ENCODE measurements around the gene TLCD5. TPM values are rescaled to one million over a fixed set of nuclear protein-coding genes. Genes with fewer than 3 reads are reported as not detected.

TLCD5 gene
- total RNA-seq, 4 donors from 2014 or later, result 0.51 to 17.1 (median 6.4) TPM

DNA sequence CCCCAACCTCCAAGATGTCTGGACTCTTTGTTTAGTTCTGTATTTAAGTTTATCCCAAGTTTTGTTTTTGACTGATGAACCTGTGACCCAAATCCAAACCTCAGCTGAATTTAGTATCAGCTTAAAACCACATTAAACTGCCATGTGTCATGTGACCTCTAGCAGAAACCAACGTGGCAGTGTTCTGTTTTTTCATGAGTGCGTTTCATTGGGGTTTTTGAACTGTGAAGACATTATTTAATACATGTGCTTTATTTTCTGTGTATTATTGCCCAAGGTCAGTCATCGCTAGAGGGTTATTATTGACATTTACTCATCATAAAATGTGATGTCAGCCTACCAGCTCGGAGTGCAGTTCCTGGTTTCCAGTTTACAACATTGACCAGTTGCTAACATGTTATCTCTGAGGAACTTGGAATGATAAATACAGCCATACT lies 1.8 kb downstream of the TLCD5 start:
- Histone ChIP-seq H3K9me3 (no peaks in the 10 kb centered on the region), H3K27ac (peak overlapping the region; percentile 93 to 98), H3K4me1 (peaks cover 0 to 11% of the 10 kb centered on the region in 2 donors), H3K36me3 (no peaks in the 10 kb centered on the region), H3K4me3 (no peak overlapping the region), H3K27me3 (no peaks in the 10 kb centered on the region)
- TF ChIP-seq CTCF (IDR thresholded peaks at IDR 0.05), result no peak
- no peak for TF ChIP-seq POLR2A (IDR thresholded peaks at IDR 0.05)
- intact Hi-C loops (cut with DNase I; ENCODE audit: low total_unique reads), result no loop called here
- DNase-seq, result no peak

DNA sequence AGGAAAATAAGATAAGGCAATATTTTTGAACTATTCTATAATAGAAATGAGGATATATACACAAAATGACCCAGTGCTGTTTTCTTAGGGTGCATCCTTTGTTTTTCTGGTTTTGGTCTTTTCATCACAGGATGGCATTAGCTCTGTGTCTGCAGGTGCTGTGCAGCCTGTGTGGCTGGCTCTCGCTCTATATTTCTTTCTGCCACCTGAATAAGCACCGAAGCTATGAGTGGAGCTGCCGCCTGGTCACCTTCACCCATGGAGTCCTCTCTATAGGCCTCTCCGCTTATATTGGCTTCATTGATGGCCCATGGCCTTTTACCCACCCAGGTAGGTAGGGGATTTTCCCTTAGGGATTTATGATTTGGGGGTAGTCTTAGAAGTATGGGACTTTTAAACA lies 2.2 kb downstream of the TLCD5 start:
- intact Hi-C loops (cut with DNase I; ENCODE audit: low total_unique reads), result no loop called here
- TF ChIP-seq POLR2A (IDR thresholded peaks at IDR 0.05) (no peak), CTCF (IDR thresholded peaks at IDR 0.05) (no peak)
- Histone ChIP-seq H3K9me3 (no peaks in the 10 kb centered on the region), H3K4me1 (peaks cover 0 to 11% of the 10 kb centered on the region in 2 donors), H3K27ac (peak overlapping the region in 1 of 2 donors; percentile 98), H3K36me3 (no peaks in the 10 kb centered on the region), H3K27me3 (no peaks in the 10 kb centered on the region), H3K4me3 (no peak overlapping the region)
- no peak for DNase-seq

- intact Hi-C loops (cut with DNase I; ENCODE audit: low total_unique reads), result no loop called here
- H3K27me3 ChIP-seq, result no peaks in the 10 kb centered on the region
- no peak overlapping the region for H3K4me3 ChIP-seq
- no peak for DNase-seq
- no peak overlapping the region for H3K27ac ChIP-seq
- peaks cover 0 to 11% of the 10 kb centered on the region in 2 donors for H3K4me1 ChIP-seq
- no peaks in the 10 kb centered on the region for H3K9me3 ChIP-seq
- TF ChIP-seq POLR2A (IDR thresholded peaks at IDR 0.05), result no peak
- no peak for TF ChIP-seq CTCF (IDR thresholded peaks at IDR 0.05)
- no peaks in the 10 kb centered on the region for H3K36me3 ChIP-seq
Measured at GRCh38 chr11:120329556-120329955, 4.5 kb downstream of the TLCD5 start.

DNA sequence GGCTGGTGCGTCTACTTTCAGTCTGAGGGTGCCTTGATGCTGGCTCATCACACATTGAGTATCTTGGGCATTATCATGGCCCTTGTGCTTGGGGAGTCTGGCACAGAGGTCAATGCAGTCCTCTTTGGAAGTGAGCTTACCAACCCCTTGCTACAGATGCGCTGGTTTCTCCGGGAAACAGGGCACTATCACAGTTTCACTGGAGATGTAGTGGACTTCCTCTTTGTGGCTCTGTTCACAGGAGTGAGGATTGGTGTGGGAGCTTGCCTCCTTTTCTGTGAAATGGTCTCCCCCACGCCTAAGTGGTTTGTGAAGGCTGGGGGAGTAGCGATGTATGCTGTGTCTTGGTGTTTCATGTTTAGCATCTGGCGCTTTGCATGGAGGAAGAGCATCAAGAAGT lies 4.9 kb downstream of the TLCD5 start:
- H3K4me3 ChIP-seq, result no peak overlapping the region
- TF ChIP-seq POLR2A (IDR thresholded peaks at IDR 0.05) (no peak), CTCF (IDR thresholded peaks at IDR 0.05) (no peak)
- intact Hi-C loops (cut with DNase I; ENCODE audit: low total_unique reads), result no loop called here
- DNase-seq, result no peak
- H3K36me3 ChIP-seq, result no peaks in the 10 kb centered on the region
- H3K9me3 ChIP-seq, result no peaks in the 10 kb centered on the region
- H3K27me3 ChIP-seq, result no peaks in the 10 kb centered on the region
- H3K27ac ChIP-seq, result no peak overlapping the region
- H3K4me1 ChIP-seq, result peaks cover 0 to 11% of the 10 kb centered on the region in 2 donors

DNA sequence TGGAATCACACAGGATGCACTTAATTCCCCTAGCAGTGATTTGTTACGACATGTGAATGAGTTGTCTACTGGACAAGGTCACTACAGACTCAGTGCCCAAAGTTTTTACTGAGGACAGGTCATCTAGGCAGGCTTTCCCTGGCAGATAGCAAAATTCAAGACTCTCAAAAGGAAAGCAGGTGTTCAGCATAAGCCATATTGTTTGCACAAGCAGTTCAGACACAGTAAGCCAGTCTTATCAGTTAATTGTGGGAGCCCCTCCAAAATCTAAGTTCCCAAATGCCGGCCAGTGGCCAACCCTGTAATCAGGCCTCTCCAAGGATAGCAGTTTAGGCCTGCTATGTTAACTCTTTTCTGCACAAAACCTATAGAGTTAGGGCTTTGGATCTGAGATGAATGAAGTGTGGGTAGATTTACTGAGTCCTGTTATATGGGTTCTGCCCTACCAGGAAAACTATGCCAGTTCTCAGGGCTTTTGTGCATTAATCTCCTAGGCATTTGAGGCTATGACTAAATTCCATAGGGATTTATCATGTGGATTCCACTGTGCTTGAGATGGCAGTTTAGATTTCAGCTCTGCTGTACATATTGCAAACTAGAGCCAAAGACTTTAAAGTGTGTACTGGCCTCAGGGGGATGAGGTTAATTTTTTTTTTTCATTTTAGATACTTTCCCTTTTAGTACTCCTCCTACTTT lies 6.3 kb downstream of the TLCD5 start:
- no peak overlapping the region for H3K4me3 ChIP-seq
- H3K27ac ChIP-seq, result peak overlapping the region; percentile 3 to 38
- DNase-seq, result no peak
- H3K9me3 ChIP-seq, result no peaks in the 10 kb centered on the region
- no peak for TF ChIP-seq POLR2A (IDR thresholded peaks at IDR 0.05)
- no peak for TF ChIP-seq CTCF (IDR thresholded peaks at IDR 0.05)
- H3K27me3 ChIP-seq, result no peaks in the 10 kb centered on the region
- H3K36me3 ChIP-seq, result no peaks in the 10 kb centered on the region
- H3K4me1 ChIP-seq, result peaks cover 0 to 9% of the 10 kb centered on the region in 2 donors
- intact Hi-C loops (cut with DNase I; ENCODE audit: low total_unique reads), result no loop called here

All from uterus (tissue), 4 donors.